GM21723 (cell line): ENCODE measurements around the gene TP53.
"Not testable (repeated sequence)": the region's sequence is repeated elsewhere in the genome, so short reads cannot be mapped to it uniquely, and the experiment has no call there.

ENCODE experiments used
- ATAC-seq: cut with Tn5 transposase; IDR thresholded peaks from one replicate; pipeline ENCODE4 v1.9.1; 2021; ENCODE audit warnings: mild to moderate bottlenecking, moderate library complexity; ENCODE audit not compliant: unreplicated experiment

TP53 gene

GRCh38 chr17:7677388-7678067 lies 9.8 kb downstream of the TP53 start:
- no peak for ATAC-seq

GRCh38 chr17:7676533-7676932 lies 10.8 kb downstream of the TP53 start:
- ATAC-seq: no peak

GRCh38 chr17:7674934-7675333 lies 12.4 kb downstream of the TP53 start:
- ATAC-seq: no peak

- no peak for ATAC-seq
Measured at GRCh38 chr17:7673239-7673638, 14.1 kb downstream of the TP53 start.

- ATAC-seq: no peak
Measured at GRCh38 chr17:7668482-7668881, 18.8 kb downstream of the TP53 start.

- no peak for ATAC-seq
Measured at GRCh38 chr17:7667656-7668406, 19.5 kb downstream of the TP53 start.

- no peak for ATAC-seq
Measured at GRCh38 chr17:7656958-7657609, 30.2 kb downstream of the TP53 start.

- ATAC-seq: no peak
Measured at GRCh38 chr17:7655541-7655840, 31.8 kb downstream of the TP53 start.

GRCh38 chr17:7654832-7655540 lies 32.3 kb downstream of the TP53 start:
- ATAC-seq: no peak

- ATAC-seq: no peak
Measured at GRCh38 chr17:7652388-7653356, 34.6 kb downstream of the TP53 start.

GRCh38 chr17:7651665-7652387 lies 35.5 kb downstream of the TP53 start:
- no peak for ATAC-seq

GRCh38 chr17:7651097-7651664 lies 36.1 kb downstream of the TP53 start:
- no peak for ATAC-seq

- ATAC-seq: no peak
Measured at GRCh38 chr17:7650509-7651096, 36.7 kb downstream of the TP53 start, which contains the start of gene ATP1B2. Gene ATP1B2 (plus strand): TSS chr17:7650926. CDS start chr17:7651519, 593 bp downstream.

GRCh38 chr17:7647018-7647417 lies 40.3 kb downstream of the TP53 start:
- ATAC-seq: no peak

- no peak for ATAC-seq
Measured at GRCh38 chr17:7646457-7646856, 40.8 kb downstream of the TP53 start.

GRCh38 chr17:7644775-7645174 lies 42.5 kb downstream of the TP53 start:
- no peak for ATAC-seq

- ATAC-seq: not testable (repeated sequence)
Measured at GRCh38 chr17:7641635-7642034, 45.7 kb downstream of the TP53 start.

- ATAC-seq: no peak
Measured at GRCh38 chr17:7640783-7641182, 46.5 kb downstream of the TP53 start.

GRCh38 chr17:7636163-7636562 lies 51.1 kb downstream of the TP53 start:
- ATAC-seq: no peak
